ENCODE measurements around the gene GPX3.
A peak's percentile ranks its signal among the peaks of the same experiment; 100 is the strongest.

GPX3 gene, protein sequence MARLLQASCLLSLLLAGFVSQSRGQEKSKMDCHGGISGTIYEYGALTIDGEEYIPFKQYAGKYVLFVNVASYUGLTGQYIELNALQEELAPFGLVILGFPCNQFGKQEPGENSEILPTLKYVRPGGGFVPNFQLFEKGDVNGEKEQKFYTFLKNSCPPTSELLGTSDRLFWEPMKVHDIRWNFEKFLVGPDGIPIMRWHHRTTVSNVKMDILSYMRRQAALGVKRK

DNA sequence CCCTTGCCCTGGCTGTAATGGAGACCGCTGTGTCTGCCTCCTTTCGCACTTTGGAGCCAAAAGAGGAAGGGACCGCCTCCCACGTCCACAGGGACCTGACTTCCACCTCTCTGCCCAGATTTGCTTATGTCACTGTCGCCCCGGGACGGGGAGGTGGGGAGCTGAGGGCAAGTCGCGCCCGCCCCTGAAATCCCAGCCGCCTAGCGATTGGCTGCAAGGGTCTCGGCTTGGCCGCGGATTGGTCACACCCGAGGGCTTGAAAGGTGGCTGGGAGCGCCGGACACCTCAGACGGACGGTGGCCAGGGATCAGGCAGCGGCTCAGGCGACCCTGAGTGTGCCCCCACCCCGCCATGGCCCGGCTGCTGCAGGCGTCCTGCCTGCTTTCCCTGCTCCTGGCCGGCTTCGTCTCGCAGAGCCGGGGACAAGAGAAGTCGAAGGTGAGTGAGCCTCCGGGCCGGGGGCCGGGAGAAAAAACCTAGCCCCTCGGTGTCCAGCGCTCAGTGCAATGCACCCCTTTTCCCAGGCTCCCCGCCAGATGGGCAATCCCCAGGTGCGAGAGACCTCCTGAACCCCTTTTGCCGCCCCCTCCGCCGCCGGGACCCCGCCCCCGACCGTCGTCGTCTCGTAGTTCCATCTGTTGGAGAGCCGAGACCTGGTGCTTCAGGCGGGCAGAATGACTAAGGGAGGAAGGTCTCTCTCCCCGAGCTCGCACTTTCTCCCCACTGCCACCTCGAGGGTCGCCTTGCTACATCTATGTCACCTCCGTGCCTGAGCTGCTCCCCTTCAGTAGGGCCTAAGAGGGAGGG lies at the start of gene GPX3:
Gene GPX3, plus strand, starts transcription at position 288 of the 807 bp plus-strand sequence. Its CDS starts 64 bp downstream, at position 352.
- Histone ChIP-seq H3K9ac (ENCODE audit: low read depth, low read length) (peak within 1 kb of the TSS; percentile 48), H3K4me1 (ENCODE audit: control insufficient read depth, insufficient read depth, low read length) (peaks cover 4% of the 10 kb centered on the region), H3K9me3 (ENCODE audit: control insufficient read depth, insufficient read depth, low read length) (no peaks in the 10 kb centered on the region), H3K27me3 (ENCODE audit: control insufficient read depth, insufficient read depth, low read length) (peaks cover 32% of the 10 kb centered on the region), H3K27ac (ENCODE audit: low read depth, low read length) (no peak within 1 kb of the TSS), H3K36me3 (ENCODE audit: control insufficient read depth, insufficient read depth, low read length) (no peaks in the 10 kb centered on the region), H3K4me3 (ENCODE audit: low read depth, low read length) (peak within 1 kb of the TSS; percentile 79)

DNA sequence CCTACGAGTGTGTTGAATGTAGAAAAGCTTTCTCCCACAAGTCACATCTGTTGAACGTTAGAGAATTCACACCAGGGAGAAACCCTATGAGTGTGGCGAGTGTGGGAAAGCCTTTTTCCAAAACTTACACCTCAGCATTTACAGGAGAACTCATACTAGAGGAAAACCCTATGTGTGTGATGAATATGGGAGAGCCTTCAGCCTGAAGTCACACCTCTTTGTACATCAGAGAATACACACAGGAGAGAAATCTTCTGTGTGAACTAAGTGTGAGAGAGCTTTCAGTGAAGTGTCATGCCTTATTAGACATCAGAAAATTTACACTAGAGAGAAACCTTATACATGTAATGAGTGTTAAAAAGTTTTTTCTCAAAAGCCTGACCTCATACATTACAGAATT lies 41.8 kb upstream of the GPX3 start:
- Histone ChIP-seq H3K4me1 (ENCODE audit: control insufficient read depth, insufficient read depth, low read length) (no peaks in the 10 kb centered on the region), H3K9ac (ENCODE audit: low read depth, low read length) (no peak overlapping the region), H3K9me3 (ENCODE audit: control insufficient read depth, insufficient read depth, low read length) (peaks cover 46% of the 10 kb centered on the region), H3K27ac (ENCODE audit: low read depth, low read length) (no peak overlapping the region), H3K36me3 (ENCODE audit: control insufficient read depth, insufficient read depth, low read length) (no peaks in the 10 kb centered on the region), H3K27me3 (ENCODE audit: control insufficient read depth, insufficient read depth, low read length) (no peaks in the 10 kb centered on the region), H3K4me3 (ENCODE audit: low read depth, low read length) (no peak overlapping the region)

DNA sequence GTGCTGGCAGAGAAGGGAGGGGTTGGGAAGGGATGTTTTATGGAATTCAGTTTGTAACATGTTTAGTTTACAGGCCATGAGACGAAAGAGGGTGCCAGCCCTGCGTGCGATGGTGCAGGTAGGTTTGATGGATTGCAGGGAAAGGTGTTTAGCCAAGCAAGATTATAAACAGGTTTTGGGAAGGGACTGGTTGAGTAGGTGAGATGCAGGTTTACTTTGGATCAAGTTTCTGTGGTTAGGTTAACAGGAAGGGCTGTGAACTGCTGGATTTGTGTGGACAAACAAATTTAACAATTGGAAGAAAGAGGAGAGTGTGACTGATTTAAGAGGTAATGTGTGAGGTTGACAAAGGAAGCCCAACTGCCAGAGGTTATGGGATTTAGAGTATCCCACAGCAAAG lies 32.6 kb upstream of the GPX3 start:
- Histone ChIP-seq H3K27me3 (ENCODE audit: control insufficient read depth, insufficient read depth, low read length) (no peaks in the 10 kb centered on the region), H3K9ac (ENCODE audit: low read depth, low read length) (no peak overlapping the region), H3K9me3 (ENCODE audit: control insufficient read depth, insufficient read depth, low read length) (peaks cover 7% of the 10 kb centered on the region), H3K4me3 (ENCODE audit: low read depth, low read length) (no peak overlapping the region), H3K4me1 (ENCODE audit: control insufficient read depth, insufficient read depth, low read length) (no peaks in the 10 kb centered on the region), H3K27ac (ENCODE audit: low read depth, low read length) (no peak overlapping the region), H3K36me3 (ENCODE audit: control insufficient read depth, insufficient read depth, low read length) (no peaks in the 10 kb centered on the region)

DNA sequence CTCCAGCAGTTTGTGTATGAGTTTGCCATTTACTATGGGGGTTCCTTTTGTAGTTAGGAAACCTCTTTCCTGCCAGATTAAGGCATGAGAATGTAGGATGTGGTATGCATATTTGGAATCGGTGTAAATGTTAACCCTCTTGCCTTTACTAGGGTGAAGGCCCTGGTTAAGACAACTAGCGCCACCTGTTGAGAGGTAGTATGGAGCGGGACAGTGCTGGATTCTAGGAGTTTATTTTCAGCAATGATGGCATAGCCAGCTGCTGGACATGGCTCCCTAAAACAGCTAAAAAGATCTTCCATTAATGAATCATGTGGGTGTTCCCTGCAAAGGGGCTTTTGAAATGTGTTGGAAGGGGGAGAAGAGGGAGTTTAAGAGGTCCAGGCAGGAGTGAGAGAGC lies 30.7 kb upstream of the GPX3 start:
- H3K27me3 ChIP-seq (ENCODE audit: control insufficient read depth, insufficient read depth, low read length): no peaks in the 10 kb centered on the region
- no peaks in the 10 kb centered on the region for H3K4me1 ChIP-seq (ENCODE audit: control insufficient read depth, insufficient read depth, low read length)
- H3K36me3 ChIP-seq (ENCODE audit: control insufficient read depth, insufficient read depth, low read length): no peaks in the 10 kb centered on the region
- H3K9ac ChIP-seq (ENCODE audit: low read depth, low read length): no peak overlapping the region
- no peak overlapping the region for H3K27ac ChIP-seq (ENCODE audit: low read depth, low read length)
- peaks cover 12% of the 10 kb centered on the region for H3K9me3 ChIP-seq (ENCODE audit: control insufficient read depth, insufficient read depth, low read length)
- no peak overlapping the region for H3K4me3 ChIP-seq (ENCODE audit: low read depth, low read length)

DNA sequence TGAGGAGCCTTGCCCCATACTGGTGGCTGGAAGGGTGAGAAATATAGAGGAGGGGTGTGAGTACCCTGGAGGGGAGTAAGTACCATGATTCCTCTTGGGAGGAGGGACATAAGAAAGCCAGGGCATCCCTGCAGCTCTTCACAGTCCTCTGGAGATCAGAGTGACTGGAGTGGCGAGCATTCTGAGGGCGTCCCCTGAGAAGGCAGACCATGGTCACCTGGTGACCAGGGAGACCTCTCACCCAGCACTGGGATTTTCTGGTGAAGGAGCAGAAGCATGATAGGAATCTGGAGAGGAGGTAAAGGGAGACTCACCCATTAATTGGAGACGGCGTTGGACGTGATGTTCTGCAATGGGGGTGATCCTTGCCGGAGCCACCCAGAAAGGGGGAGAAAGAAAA lies 27.7 kb upstream of the GPX3 start:
- no peak overlapping the region for H3K4me3 ChIP-seq (ENCODE audit: low read depth, low read length)
- H3K9ac ChIP-seq (ENCODE audit: low read depth, low read length): no peak overlapping the region
- H3K27ac ChIP-seq (ENCODE audit: low read depth, low read length): no peak overlapping the region

DNA sequence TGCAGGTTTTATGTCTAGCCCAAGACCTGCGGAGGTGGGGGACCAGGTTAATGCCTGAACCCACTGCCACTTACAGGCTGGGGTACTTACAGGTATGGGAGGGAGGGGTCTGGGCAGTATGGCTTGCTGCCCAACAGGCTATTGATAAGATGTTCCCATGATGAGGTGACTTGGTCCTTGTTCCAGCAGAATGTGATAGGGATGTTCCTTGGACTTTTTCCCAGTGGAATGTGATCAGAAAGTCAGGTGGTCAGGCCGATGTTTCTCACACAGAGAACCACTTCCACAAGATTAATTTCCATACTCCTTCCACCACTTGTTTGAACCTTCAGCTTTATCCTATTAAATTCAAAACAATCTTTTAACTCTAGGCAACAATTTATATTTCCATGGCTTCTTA lies 27.0 kb upstream of the GPX3 start:
- H3K4me1 ChIP-seq (ENCODE audit: control insufficient read depth, insufficient read depth, low read length): no peaks in the 10 kb centered on the region
- H3K27ac ChIP-seq (ENCODE audit: low read depth, low read length): no peak overlapping the region
- no peak overlapping the region for H3K4me3 ChIP-seq (ENCODE audit: low read depth, low read length)
- no peak overlapping the region for H3K9ac ChIP-seq (ENCODE audit: low read depth, low read length)
- no peaks in the 10 kb centered on the region for H3K27me3 ChIP-seq (ENCODE audit: control insufficient read depth, insufficient read depth, low read length)
- no peaks in the 10 kb centered on the region for H3K36me3 ChIP-seq (ENCODE audit: control insufficient read depth, insufficient read depth, low read length)
- H3K9me3 ChIP-seq (ENCODE audit: control insufficient read depth, insufficient read depth, low read length): peaks cover 16% of the 10 kb centered on the region

More for the DNA sequence above, 27.7 kb upstream of the GPX3 start:
- Histone ChIP-seq H3K9me3 (ENCODE audit: control insufficient read depth, insufficient read depth, low read length) (peaks cover 16% of the 10 kb centered on the region), H3K27me3 (ENCODE audit: control insufficient read depth, insufficient read depth, low read length) (no peaks in the 10 kb centered on the region), H3K36me3 (ENCODE audit: control insufficient read depth, insufficient read depth, low read length) (no peaks in the 10 kb centered on the region), H3K4me1 (ENCODE audit: control insufficient read depth, insufficient read depth, low read length) (no peaks in the 10 kb centered on the region)

DNA sequence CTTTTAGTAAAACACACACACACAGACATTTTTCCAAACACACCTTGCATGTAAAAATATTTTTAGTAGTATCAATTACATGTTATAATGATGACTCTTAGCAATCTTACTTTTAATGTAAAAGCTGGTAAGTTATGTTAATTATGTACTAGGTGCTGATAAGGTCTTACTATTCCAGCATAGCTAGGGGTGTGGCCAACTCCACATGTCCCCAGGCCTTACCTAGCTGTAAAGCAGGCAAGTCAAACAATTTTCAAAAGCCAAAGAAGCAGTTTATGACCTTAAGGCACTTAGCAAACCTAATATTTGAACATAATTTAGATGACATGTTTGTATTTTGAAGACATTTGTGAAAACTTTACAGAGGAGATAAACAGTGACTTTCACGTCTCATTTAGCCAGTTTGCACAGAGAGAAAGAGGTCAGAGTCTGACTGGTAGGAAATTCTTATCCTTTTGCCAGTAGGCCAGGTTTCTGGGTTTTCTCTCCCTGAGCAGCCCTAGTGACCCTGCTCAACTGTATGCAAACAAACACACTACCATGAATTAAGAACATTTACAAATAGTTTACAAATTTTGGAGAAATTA lies 26.5 kb upstream of the GPX3 start:
- no peaks in the 10 kb centered on the region for H3K27me3 ChIP-seq (ENCODE audit: control insufficient read depth, insufficient read depth, low read length)
- peaks cover 16% of the 10 kb centered on the region for H3K9me3 ChIP-seq (ENCODE audit: control insufficient read depth, insufficient read depth, low read length)
- H3K4me1 ChIP-seq (ENCODE audit: control insufficient read depth, insufficient read depth, low read length): no peaks in the 10 kb centered on the region
- no peak overlapping the region for H3K27ac ChIP-seq (ENCODE audit: low read depth, low read length)
- no peak overlapping the region for H3K4me3 ChIP-seq (ENCODE audit: low read depth, low read length)
- H3K36me3 ChIP-seq (ENCODE audit: control insufficient read depth, insufficient read depth, low read length): no peaks in the 10 kb centered on the region
- no peak overlapping the region for H3K9ac ChIP-seq (ENCODE audit: low read depth, low read length)

DNA sequence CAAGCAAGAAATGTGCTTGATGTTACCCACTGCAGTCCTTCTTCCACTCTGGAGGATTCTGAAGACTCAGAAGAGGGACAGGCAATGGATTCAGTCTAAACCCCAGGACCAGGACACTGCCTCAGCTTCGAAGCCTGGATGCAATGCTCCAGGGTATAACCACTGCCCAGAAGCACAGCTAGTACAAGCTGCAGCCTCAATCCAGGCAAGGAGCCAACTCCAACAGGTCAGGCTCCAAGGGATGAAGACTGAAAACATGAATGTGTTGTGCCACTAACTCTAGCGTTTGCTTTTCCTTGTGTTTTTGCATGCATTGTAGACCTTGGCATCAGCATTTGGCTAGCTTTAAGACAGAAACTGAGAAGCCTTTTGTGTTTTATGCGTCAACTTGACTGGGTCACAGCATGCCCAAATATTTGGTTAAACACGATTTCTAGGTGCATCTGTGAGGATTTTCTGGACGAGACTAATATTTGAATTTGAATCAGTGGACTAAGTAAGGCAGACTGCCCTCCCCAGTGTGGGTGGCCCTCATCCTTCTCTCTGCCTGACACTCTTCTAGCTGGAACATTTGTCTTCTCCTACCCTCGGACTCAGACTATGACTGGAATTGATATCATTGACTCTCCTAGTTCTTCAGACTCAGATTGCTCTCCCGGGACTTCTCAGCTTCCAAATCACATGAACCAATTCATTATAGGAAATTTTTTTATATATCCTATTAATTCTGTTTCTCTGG lies 20.5 kb upstream of the GPX3 start:
- no peak overlapping the region for H3K4me3 ChIP-seq (ENCODE audit: low read depth, low read length)
- H3K27me3 ChIP-seq (ENCODE audit: control insufficient read depth, insufficient read depth, low read length): no peaks in the 10 kb centered on the region
- 0 out of 2 replicates have a peak, but pooled peaks cover 4% of the 10 kb centered on the region for H3K4me1 ChIP-seq (ENCODE audit: control insufficient read depth, insufficient read depth, low read length)
- no peak overlapping the region for H3K9ac ChIP-seq (ENCODE audit: low read depth, low read length)
- H3K36me3 ChIP-seq (ENCODE audit: control insufficient read depth, insufficient read depth, low read length): no peaks in the 10 kb centered on the region
- H3K27ac ChIP-seq (ENCODE audit: low read depth, low read length): no peak overlapping the region
- H3K9me3 ChIP-seq (ENCODE audit: control insufficient read depth, insufficient read depth, low read length): 0 out of 2 replicates have a peak, but pooled peaks cover 3% of the 10 kb centered on the region

DNA sequence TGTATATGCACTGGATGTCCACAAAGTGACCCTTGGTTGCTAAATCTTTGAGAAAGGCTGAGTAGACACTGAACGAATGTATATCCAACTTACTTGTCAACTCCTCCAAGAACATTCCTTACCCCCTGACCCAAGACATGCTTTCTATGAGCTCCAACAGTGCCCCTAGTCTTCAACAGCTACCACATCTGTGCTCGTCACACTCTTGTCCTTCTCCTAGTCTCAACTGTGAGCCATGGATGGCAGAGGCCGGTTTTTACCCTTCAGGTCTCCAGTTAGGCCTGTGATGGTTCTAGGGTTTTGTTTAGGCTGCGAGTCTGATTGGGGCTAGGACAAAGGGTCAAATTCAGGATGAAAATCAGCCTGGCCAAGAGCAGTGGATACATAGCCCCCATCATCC lies 19.0 kb upstream of the GPX3 start:
- no peaks in the 10 kb centered on the region for H3K36me3 ChIP-seq (ENCODE audit: control insufficient read depth, insufficient read depth, low read length)
- H3K9me3 ChIP-seq (ENCODE audit: control insufficient read depth, insufficient read depth, low read length): no peaks in the 10 kb centered on the region
- H3K9ac ChIP-seq (ENCODE audit: low read depth, low read length): no peak overlapping the region
- H3K4me3 ChIP-seq (ENCODE audit: low read depth, low read length): no peak overlapping the region
- H3K27ac ChIP-seq (ENCODE audit: low read depth, low read length): no peak overlapping the region
- 0 out of 2 replicates have a peak, but pooled peaks cover 4% of the 10 kb centered on the region for H3K4me1 ChIP-seq (ENCODE audit: control insufficient read depth, insufficient read depth, low read length)
- H3K27me3 ChIP-seq (ENCODE audit: control insufficient read depth, insufficient read depth, low read length): no peaks in the 10 kb centered on the region

DNA sequence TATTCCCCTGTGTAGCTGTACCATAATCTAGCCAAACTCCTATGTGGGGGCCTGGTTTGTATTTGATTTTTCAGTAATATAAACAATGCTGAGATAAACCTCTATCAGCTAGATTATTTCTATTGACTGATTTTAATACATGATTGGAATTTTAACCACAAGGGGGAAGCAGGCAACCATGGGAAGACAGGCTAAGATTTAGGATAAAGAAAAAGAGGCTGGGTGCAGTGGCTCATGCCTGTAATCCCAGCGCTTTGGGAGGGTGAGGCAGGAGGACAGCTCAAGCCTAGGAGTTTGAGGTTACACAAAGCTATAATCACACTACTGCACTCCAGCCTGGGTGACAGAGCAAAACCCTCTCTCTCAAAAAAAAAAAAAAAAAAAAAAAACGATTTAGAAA lies 18.1 kb upstream of the GPX3 start:
- Histone ChIP-seq H3K4me3 (ENCODE audit: low read depth, low read length) (no peak overlapping the region), H3K36me3 (ENCODE audit: control insufficient read depth, insufficient read depth, low read length) (no peaks in the 10 kb centered on the region), H3K27ac (ENCODE audit: low read depth, low read length) (no peak overlapping the region), H3K9me3 (ENCODE audit: control insufficient read depth, insufficient read depth, low read length) (no peaks in the 10 kb centered on the region), H3K4me1 (ENCODE audit: control insufficient read depth, insufficient read depth, low read length) (0 out of 2 replicates have a peak, but pooled peaks cover 4% of the 10 kb centered on the region), H3K9ac (ENCODE audit: low read depth, low read length) (no peak overlapping the region), H3K27me3 (ENCODE audit: control insufficient read depth, insufficient read depth, low read length) (no peaks in the 10 kb centered on the region)
